Measurements from ENCODE around the gene ZNF19.

The ZNF19 gene

GRCh38 chr16:71484006-71484893, 4.9 kb downstream of the ZNF19 start:
- DNase-seq = peak; percentile 87

- no peak for DNase-seq
These were observed 6.6 kb downstream of the ZNF19 start for GRCh38 chr16:71482569-71482968.

GRCh38 chr16:71480956-71481355, 8.2 kb downstream of the ZNF19 start:
- no peak for DNase-seq

- DNase-seq = no peak
These were observed 9.7 kb downstream of the ZNF19 start for GRCh38 chr16:71479420-71479819.

GRCh38 chr16:71476457-71477124, 12.5 kb downstream of the ZNF19 start:
- no peak for DNase-seq

- no peak for DNase-seq
These were observed 14.3 kb downstream of the ZNF19 start for GRCh38 chr16:71474864-71475263.

- no peak for DNase-seq
These were observed 15.2 kb downstream of the ZNF19 start for GRCh38 chr16:71473891-71474290.

GRCh38 chr16:71472931-71473330, 16.2 kb downstream of the ZNF19 start:
- DNase-seq = no peak

GRCh38 chr16:71472051-71472450, 17.1 kb downstream of the ZNF19 start:
- no peak for DNase-seq

GRCh38 chr16:71467810-71468209, 21.3 kb downstream of the ZNF19 start:
- peak; percentile 62 for DNase-seq

- no peak for DNase-seq
These were observed 24.9 kb downstream of the ZNF19 start for GRCh38 chr16:71464231-71464630.

GRCh38 chr16:71461686-71462648, 27.2 kb downstream of the ZNF19 start, which contains the start of gene ZNF23:
ZNF23 (minus strand) TSS chr16:71462247; CDS start chr16:71456796, 5,451 bp downstream.
- peak; percentile 93 for DNase-seq

GRCh38 chr16:71460941-71461340, 28.2 kb downstream of the ZNF19 start:
- DNase-seq = no peak

- DNase-seq = no peak
These were observed 28.9 kb downstream of the ZNF19 start for GRCh38 chr16:71460236-71460635.

GRCh38 chr16:71459510-71459909, 29.6 kb downstream of the ZNF19 start:
- DNase-seq = no peak

GRCh38 chr16:71456801-71457200, 32.3 kb downstream of the ZNF19 start:
- DNase-seq = no peak

GRCh38 chr16:71453036-71453435, 36.1 kb downstream of the ZNF19 start:
- no peak for DNase-seq

- DNase-seq = no peak
These were observed 40.1 kb downstream of the ZNF19 start for GRCh38 chr16:71449020-71449419.

- no peak for DNase-seq
These were observed 40.8 kb downstream of the ZNF19 start for GRCh38 chr16:71448274-71448866.

- DNase-seq = no peak
These were observed 45.4 kb downstream of the ZNF19 start for GRCh38 chr16:71443714-71444113.

- no peak for DNase-seq
These were observed 47.1 kb downstream of the ZNF19 start, which contains the start of gene TLE7 for GRCh38 chr16:71442051-71442440. TLE7 (minus strand) TSS chr16:71442054; CDS start chr16:71433324, 8,730 bp downstream.

- peak; percentile 68 for DNase-seq
These were observed 47.6 kb downstream of the ZNF19 start for GRCh38 chr16:71441348-71442050.
